Vagina (tissue), 2 donors: ENCODE results near the gene MRPL34. TPM values are rescaled to one million over a fixed set of nuclear protein-coding genes. Genes with fewer than 3 reads are reported as not detected.

Experiments used
- DNase-seq, 2 donors: peaks; one replicate each; pipeline ENCODE4 v3.0.0-alpha.2; 2017; ENCODE audit errors: extremely low spot score in 2 of 2
- H3K27ac ChIP-seq: fragments of 200-600 bp; sonication (generic); one replicate; pipeline ENCODE4 v1.5.1; 2019
- H3K27me3 ChIP-seq: fragments of 200-600 bp; sonication (generic); one replicate; pipeline ENCODE4 v1.5.1; 2019
- H3K36me3 ChIP-seq, 2 donors: fragments of 200-600 bp; sonication (generic); one replicate each; pipeline ENCODE4 v1.5.1; 2017 to 2019
- H3K4me1 ChIP-seq: fragments of 200-600 bp; sonication (generic); one replicate; pipeline ENCODE4 v1.5.1; 2019
- H3K4me3 ChIP-seq, 2 donors: fragments of 200-600 bp; sonication (generic); 1 replicate in 1 of 2; 2 replicates in 1 of 2; pipeline ENCODE4 v1.5.1; 2016 to 2019
- H3K9me3 ChIP-seq: fragments of 200-600 bp; sonication (generic); one replicate; pipeline ENCODE4 v1.5.1; 2019
- POLR2A ChIP-seq, 2 donors: fragments of 450-650 bp; IDR thresholded peaks; one replicate each; pipeline ENCODE4 v1.6.1; 2017; ENCODE audit warnings: antibody characterized with exemption in 2 of 2, mild to moderate bottlenecking in 2 of 2, moderate library complexity in 2 of 2
- POLR2AphosphoS5 ChIP-seq, 2 donors: sonication (generic); formaldehyde crosslinking; IDR thresholded peaks; one replicate each; pipeline ENCODE4 v1.9.0; 2017; ENCODE audit warnings: antibody characterized with exemption in 2 of 2, mild to moderate bottlenecking in 2 of 2, low read depth in 1 of 2; ENCODE audit not compliant: insufficient read depth in 1 of 2
- intact Hi-C: fragments of 100-400 bp; cut with DNase I; formaldehyde crosslinking; loops from one replicate; pipeline ENCODE4 v1.15.1; 2023
- total RNA-seq: library from RNA; depleted of rRNA; stranded (reverse); fragments of >200 nt; gene quantifications from one replicate; pipeline ENCODE4 v1.2.3, GENCODE V29; 2016
- TF ChIP-seq, protein P1 (sequence below), 3 experiments: fragments of 450-650 bp in 2 of 3; fragments of 200-600 bp in 1 of 3; sonication (generic) in 1 of 3; IDR thresholded peaks; one replicate each; pipeline ENCODE4 v1.5.1; 2017 to 2019; ENCODE audit warnings: antibody characterized with exemption in 3 of 3, mild to moderate bottlenecking in 2 of 3, moderate library complexity in 2 of 3

The MRPL34 gene
- total RNA-seq, 1 donor from 2014 or later: 176 TPM

DNA sequence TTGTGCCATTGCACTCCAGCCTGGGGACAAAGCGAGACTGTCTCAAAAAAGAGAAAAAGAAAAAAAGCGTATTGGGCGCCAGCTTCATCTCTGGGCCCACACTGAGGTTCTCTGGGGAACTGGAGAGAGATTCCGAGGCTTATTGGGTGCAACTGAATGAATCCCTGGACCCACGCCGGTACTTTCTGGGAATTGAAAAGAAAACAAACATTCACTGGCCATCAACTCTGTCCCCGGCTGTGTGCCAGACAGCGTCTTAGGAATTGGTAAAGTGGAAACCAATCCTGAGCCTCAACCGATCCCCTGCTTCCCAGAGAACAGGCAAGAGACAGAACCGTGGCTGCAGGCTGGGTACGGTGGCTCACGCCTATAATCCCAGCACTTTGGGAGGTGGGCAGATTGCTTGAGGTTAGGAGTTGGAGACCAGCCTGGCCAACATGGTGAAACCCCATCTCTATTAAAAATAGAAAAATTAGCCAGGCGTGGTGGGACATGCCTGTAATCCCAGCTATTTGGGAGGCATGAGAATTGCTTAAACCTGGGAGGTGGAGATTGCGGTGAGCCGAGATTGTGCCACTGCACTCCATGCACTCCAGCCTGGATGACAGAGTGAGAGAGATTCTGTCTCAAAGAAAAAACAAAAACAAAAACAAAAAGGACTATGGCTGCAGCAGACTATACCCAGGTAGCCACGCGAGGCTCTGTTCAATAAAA is 20.4 kb downstream of the MRPL34 start:
- H3K27me3 ChIP-seq: peaks cover 7% of the 10 kb centered on the region
- H3K27ac ChIP-seq: no peak overlapping the region
- H3K4me1 ChIP-seq: peaks cover 30% of the 10 kb centered on the region
- H3K4me3 ChIP-seq: no peak overlapping the region
- intact Hi-C loops: no loop called here
- no peak for DNase-seq
- TF ChIP-seq, protein P1, sequence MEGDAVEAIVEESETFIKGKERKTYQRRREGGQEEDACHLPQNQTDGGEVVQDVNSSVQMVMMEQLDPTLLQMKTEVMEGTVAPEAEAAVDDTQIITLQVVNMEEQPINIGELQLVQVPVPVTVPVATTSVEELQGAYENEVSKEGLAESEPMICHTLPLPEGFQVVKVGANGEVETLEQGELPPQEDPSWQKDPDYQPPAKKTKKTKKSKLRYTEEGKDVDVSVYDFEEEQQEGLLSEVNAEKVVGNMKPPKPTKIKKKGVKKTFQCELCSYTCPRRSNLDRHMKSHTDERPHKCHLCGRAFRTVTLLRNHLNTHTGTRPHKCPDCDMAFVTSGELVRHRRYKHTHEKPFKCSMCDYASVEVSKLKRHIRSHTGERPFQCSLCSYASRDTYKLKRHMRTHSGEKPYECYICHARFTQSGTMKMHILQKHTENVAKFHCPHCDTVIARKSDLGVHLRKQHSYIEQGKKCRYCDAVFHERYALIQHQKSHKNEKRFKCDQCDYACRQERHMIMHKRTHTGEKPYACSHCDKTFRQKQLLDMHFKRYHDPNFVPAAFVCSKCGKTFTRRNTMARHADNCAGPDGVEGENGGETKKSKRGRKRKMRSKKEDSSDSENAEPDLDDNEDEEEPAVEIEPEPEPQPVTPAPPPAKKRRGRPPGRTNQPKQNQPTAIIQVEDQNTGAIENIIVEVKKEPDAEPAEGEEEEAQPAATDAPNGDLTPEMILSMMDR (IDR thresholded peaks at IDR 0.05): no peak
- TF ChIP-seq POLR2AphosphoS5 (IDR thresholded peaks at IDR 0.05; ENCODE audit: insufficient read depth in 1 of 2, low read depth in 1 of 2): no peak
- no peak for TF ChIP-seq POLR2A (IDR thresholded peaks at IDR 0.05)
- H3K36me3 ChIP-seq: no peaks in the 10 kb centered on the region
- H3K9me3 ChIP-seq: no peaks in the 10 kb centered on the region

DNA sequence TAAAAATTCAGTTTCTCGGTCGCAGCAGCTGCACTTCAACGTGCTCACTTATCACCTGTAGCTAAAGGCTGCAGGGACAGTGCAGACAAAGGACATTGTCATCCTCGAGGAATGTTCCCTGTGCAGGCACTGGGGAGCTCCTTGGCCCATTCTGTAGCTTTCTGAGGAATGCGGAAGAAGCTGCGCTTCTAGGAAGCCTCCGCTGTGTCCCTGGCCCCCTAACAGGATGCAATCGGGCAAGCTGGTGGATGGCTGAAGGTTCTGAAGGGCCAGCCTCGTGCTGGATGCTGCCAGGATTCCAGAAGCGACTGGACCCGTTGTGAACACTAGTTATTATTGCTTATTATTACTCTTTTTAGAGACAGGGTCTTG is 20.9 kb downstream of the MRPL34 start:
- Histone ChIP-seq H3K27ac (no peak overlapping the region), H3K4me3 (no peak overlapping the region), H3K9me3 (no peaks in the 10 kb centered on the region), H3K36me3 (no peaks in the 10 kb centered on the region), H3K4me1 (peaks cover 30% of the 10 kb centered on the region), H3K27me3 (peaks cover 7% of the 10 kb centered on the region)
- intact Hi-C loops: no loop called here
- no peak for TF ChIP-seq POLR2A (IDR thresholded peaks at IDR 0.05)
- TF ChIP-seq, protein P1 (IDR thresholded peaks at IDR 0.05): no peak
- TF ChIP-seq POLR2AphosphoS5 (IDR thresholded peaks at IDR 0.05; ENCODE audit: insufficient read depth in 1 of 2, low read depth in 1 of 2): no peak
- DNase-seq: no peak

DNA sequence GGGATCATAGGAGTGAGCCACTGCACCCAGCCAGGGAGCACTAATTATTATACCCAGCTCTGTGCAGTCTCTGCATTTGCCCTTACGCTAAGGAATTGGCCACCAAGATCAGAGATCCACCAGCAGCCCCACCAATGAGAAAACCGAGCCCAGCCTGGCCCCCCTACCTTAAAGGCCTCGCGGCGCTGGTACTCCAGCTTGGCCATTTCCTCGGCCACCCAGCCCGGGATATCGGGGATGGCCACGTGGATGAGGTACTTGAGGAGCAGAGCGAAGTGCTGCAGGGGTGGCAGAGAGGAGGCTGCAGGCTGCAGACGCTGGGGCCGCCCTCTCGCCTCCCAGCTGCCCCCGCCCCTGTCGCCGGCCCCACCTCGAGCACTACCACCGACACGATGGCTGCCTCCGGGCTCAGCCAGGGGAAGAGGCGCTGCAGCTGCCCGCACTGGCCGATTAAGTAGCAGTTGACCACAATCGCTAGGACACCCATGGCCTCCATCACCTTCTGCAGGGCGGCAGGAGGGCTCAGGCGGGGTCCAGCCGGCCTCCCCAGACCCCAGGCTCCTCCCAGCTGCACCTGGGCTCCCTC is 21.5 kb downstream of the MRPL34 start:
- DNase-seq: no peak

DNA sequence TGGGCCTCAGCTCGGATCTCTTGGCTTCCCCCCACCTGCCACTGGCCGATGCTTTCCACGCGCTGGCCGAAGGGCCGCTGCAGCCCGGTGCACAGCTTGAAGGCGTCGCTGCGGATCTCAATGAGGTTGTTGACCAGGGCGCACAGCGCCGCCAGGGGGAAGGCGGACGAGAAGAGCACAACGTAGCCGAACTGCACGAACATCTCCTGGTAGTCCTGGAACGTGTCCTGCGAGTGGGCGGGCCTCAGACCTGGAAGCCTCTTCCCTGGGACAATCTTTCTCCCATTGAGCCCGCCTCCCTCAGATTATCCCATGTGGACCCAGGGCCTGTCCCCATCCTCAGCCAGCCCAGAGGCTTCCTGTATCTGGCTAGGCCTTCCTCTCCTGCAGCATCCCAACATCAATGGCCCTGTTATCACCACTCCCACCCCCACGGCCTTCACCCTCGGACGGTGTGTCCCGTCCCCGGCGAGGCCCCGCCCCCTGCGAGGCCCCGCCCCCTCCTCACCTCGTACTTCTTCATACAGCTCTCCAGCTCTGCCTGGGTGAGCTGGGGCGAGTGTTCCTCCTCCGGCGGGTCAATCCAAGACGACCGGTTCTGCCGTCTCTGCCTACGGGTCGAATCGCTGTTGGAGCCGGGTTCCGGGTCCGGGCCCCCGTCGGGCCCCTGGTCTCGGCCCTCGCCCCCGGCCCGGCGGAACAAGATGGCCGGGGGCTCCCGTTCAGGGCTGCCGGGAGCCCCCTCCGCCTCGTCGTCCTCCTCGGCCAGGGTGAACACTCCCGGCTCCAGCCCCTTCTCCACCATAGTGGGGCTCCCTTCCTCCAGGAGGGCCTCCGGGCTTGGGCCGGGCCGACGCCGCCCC is 22.2 kb downstream of the MRPL34 start:
- Histone ChIP-seq H3K4me1 (peaks cover 28% of the 10 kb centered on the region), H3K36me3 (no peaks in the 10 kb centered on the region), H3K27me3 (peaks cover 7% of the 10 kb centered on the region), H3K4me3 (peak overlapping the region; percentile 37 to 45), H3K27ac (peak overlapping the region; percentile 60), H3K9me3 (no peaks in the 10 kb centered on the region)
- no peak for DNase-seq
- no peak for TF ChIP-seq POLR2A (IDR thresholded peaks at IDR 0.05)
- TF ChIP-seq, protein P1 (IDR thresholded peaks at IDR 0.05): peak in 1 of 3 experiments; percentile 14
- intact Hi-C loops: no loop called here

More for the DNA sequence above, 21.5 kb downstream of the MRPL34 start:
- TF ChIP-seq POLR2AphosphoS5 (IDR thresholded peaks at IDR 0.05; ENCODE audit: insufficient read depth in 1 of 2, low read depth in 1 of 2) (no peak), POLR2A (IDR thresholded peaks at IDR 0.05) (no peak)
- TF ChIP-seq, protein P1 (IDR thresholded peaks at IDR 0.05): no peak
- intact Hi-C loops: no loop called here
- Histone ChIP-seq H3K27ac (no peak overlapping the region), H3K27me3 (peaks cover 7% of the 10 kb centered on the region), H3K4me1 (peaks cover 30% of the 10 kb centered on the region), H3K9me3 (no peaks in the 10 kb centered on the region), H3K36me3 (no peaks in the 10 kb centered on the region), H3K4me3 (no peak overlapping the region)
